ENCODE results near the gene NOC2L.
"Not testable (repeated sequence)": the region's sequence is repeated elsewhere in the genome, so short reads cannot be mapped to it uniquely, and the experiment has no call there.

Gene NOC2L

DNA sequence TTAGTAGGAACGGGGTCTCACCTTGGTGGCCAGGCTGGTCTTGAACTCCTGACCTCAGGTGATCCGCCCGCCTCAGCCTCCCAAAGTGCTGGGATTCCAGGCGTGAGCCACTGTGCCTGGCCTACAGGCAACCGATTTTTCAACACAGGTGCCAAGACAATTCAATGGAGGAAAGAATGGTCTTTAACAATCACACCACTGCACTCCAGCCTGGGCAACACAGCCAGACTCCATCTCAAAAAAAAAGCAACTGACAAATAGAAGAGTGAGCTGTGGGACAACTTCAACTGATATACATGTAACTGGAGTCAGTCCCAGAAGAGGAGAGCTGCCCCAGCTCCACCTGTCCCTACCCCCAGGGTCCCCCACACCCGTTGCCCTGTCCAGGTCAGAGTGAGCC is 35.5 kb upstream of the NOC2L start:
- not testable (repeated sequence) for H3K4me3 ChIP-seq (ENCODE audit: low read depth, low read length)

DNA sequence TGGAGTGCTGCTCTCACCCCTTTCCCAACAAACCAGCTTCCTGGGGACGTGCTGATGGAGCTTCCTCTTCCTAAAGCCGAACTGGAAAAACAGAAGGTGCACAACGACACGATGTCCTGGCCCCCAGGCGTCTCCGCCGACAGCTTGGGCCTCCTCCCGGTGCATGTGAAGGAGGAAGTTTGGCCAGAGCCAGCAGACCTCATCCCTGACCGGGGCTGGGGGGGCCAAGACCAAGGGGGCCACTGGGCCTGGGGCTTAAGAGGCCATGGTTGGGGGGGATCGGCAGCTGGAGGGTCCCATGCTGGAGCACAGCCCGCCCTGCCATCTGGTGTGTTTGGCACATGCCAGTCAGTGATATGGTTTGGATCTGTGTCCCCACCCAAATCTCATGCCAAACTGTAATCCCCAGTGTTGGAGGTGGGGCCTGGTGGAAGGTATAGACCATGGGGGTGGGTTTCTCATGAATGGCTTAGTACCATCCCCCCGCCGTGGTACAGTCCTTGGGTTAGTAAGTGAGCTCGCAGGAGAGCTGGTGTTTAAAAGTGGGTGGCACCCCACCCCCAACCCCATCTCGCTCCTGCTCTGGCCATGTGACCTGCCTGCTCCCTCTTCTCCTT is 34.4 kb upstream of the NOC2L start:
- H3K4me3 ChIP-seq (ENCODE audit: low read depth, low read length), result no peak overlapping the region

GRCh38 chr1:992362-992761 is 33.3 kb upstream of the NOC2L start:
- no peak overlapping the region for H3K4me3 ChIP-seq (ENCODE audit: low read depth, low read length)

- no peak overlapping the region for H3K4me3 ChIP-seq (ENCODE audit: low read depth, low read length)
Measured at GRCh38 chr1:991895-992294, 32.8 kb upstream of the NOC2L start.

GRCh38 chr1:991275-991674 is 32.2 kb upstream of the NOC2L start:
- not testable (repeated sequence) for H3K4me3 ChIP-seq (ENCODE audit: low read depth, low read length)

GRCh38 chr1:988061-988460 is 29.0 kb upstream of the NOC2L start:
- not testable (repeated sequence) for H3K4me3 ChIP-seq (ENCODE audit: low read depth, low read length)

DNA sequence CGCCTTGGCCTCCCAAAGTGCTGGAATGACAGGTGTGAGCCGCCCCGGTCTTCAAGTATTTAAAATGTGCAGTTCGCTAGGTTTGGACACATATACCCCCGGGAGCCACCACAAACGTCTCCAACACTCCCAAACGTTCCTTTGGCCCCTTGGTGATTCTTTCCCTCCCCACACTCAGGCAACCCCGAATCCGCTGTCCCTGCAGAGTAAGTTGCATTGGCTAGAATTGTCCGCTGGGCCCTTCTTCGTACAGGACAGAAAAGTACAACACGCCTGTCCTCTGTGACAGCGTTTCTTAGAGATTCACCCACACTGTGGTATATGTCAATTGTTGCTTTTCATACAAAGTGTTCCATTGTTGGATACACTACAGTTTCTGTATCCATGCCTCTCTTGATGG is 26.1 kb upstream of the NOC2L start:
- H3K4me3 ChIP-seq (ENCODE audit: low read depth, low read length), result no peak overlapping the region

GRCh38 chr1:984476-984814 is 25.4 kb upstream of the NOC2L start:
- H3K4me3 ChIP-seq (ENCODE audit: low read depth, low read length), result no peak overlapping the region

DNA sequence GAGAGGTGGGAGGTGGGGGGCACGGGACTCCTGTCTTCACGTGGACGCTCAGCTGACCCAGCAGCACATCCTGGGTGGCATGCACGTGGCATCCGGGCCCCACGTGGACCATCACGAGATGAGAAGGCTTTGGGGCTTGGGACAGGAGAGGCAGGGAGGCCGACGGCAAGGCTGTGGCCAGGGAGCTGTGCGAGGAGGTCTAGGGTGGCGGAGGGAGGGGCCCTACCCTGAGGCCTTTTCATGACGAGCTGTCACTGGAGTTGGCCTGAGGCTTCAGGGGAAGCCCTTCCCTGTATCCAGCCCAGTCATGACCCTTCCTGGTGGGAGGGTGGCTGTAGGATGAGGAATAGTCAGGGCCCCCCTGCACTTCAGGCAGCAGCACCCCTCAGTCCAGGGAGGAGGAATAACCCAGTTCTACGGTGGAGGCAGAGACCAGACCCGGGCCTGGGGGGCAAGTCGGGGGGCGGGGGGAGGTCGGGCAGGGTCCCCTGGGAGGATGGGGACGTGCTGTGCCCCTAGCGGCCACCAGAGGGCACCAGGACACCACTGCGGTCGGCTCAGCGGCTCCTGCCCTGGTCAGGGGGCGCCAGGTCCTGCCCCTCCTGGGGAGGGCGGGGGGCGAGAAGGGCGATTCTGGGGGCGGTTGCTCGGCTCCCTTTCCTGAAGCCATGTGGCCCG is 24.9 kb upstream of the NOC2L start:
- H3K4me3 ChIP-seq (ENCODE audit: low read depth, low read length), result no peak overlapping the region

GRCh38 chr1:982765-983436 is 23.8 kb upstream of the NOC2L start:
- H3K4me3 ChIP-seq (ENCODE audit: low read depth, low read length), result no peak overlapping the region

DNA sequence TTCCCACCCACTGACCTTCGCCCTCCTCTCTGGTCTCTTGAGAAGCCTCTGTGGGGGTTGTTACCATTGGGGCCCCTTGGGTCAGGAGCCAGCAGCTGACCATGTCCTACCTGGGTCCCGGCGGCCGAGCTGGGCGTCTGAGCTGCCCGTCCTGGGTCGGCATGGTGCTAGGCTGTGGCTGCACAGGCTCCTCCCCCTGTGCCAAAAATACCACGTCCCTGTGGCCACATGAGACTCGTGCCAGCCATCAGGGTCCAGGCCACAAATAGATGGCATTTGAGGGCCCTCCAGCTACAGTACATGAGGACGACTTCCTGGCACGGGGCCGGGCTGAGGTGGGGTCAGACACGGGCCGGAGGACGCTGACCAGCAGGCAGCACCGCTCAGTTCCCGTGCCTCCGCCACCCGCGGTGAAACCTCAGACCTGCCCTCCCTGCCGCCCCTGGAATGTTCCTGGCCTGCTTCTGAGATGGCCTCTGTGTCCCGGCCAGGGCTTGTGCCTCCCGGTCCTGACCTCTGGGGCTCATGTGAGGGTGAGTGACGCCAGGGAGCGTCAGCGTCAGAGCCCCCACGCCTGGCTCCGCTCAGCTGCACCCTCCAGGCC is 23.0 kb upstream of the NOC2L start, which contains the start of gene PERM1:
TSS of gene PERM1 (minus strand) at position 139 of the 604 bp plus-strand sequence. CDS start 1,064 bp downstream, outside the sequence.
- no peak within 1 kb of the TSS for H3K4me3 ChIP-seq (ENCODE audit: low read depth, low read length)

GRCh38 chr1:981491-981954 is 22.5 kb upstream of the NOC2L start:
- no peak overlapping the region for H3K4me3 ChIP-seq (ENCODE audit: low read depth, low read length)

- no peak overlapping the region for H3K4me3 ChIP-seq (ENCODE audit: low read depth, low read length)
Measured at GRCh38 chr1:980602-981395, 21.7 kb upstream of the NOC2L start.

GRCh38 chr1:980137-980571 is 21.1 kb upstream of the NOC2L start:
- H3K4me3 ChIP-seq (ENCODE audit: low read depth, low read length), result no peak overlapping the region

- H3K4me3 ChIP-seq (ENCODE audit: low read depth, low read length), result no peak overlapping the region
Measured at GRCh38 chr1:979744-980072, 20.7 kb upstream of the NOC2L start.

DNA sequence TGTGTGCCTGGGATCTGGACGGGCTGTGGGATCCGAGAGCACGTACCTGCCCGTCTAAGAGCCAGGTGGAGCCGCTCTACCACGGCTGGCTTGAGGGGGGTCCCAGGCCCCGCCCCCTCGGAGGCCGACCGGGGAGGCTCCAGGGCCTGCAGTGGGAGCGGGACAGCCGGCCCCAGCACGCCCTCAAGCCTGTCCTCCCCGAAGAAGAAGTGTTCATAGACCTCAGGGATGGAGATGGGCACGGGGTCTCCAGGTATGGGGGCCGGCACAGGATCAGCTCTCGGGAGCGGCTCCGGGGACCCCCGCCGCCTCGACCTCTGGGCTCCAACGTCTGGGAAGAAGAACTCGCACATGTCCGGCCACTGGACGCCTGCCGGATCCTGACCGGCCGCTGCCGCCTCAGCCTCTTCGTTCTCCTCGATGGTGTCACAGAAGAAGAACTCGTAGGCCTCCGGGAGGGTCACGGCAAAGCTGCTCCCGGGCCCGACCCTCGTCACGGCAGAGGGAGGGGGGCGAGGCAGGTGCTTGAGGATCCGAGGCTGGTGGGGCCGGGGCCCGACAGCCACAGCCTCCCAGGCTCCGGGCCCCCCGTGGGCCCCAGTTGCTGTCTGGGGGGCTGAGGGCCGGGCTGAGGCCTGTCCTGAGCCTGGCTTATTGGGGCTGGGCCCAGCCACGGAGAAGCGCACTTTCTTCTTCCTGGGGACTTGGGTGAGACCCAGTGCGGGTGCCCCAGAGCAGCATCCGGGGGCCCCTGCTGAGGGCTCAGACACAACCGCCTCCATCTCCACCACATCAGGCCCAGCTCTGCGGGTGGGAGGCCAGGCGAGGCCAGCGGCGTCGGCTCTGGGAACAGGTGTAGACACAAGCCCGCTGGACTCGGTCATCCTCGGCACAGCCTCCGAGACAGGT is 20.0 kb upstream of the NOC2L start:
- H3K4me3 ChIP-seq (ENCODE audit: low read depth, low read length), result no peak overlapping the region

DNA sequence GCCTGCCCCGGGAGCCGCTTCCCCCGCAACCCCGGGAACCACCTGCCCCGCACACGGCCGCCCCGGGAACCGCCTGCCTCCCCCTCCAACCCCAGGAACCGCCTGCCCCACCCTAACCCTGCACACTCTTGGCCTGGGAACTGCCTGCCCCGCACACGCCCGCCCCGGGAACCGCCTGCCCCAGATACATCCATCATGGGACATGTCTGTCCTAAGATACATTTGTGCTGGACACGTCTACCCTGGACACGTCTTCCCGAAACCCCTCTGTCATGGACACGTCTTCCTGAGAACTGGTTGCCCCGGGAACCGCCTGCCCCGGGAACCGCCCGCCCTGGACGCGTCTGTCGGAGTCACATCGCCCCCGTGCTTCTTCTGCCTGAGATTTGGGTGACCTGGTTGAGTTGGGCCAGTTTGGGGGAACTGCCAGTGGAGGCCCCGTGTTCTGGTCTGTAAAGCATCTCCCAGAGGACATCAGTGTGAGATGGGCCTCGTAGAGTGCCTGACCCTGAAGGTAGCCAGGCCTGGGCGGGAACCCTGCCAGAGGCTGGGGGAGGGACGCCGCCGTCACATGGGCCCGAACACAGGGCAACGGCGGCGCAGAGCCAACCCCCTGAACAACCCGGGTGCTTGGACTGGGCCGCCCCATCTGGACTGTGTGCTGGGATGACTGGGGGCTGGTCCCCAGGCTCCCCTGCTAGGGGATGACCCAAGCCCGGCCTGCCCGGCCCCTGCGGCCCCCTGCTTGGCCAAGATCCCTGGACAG is 19.2 kb upstream of the NOC2L start:
- no peak overlapping the region for H3K4me3 ChIP-seq (ENCODE audit: low read depth, low read length)

GRCh38 chr1:976791-977190 is 17.7 kb upstream of the NOC2L start:
- H3K4me3 ChIP-seq (ENCODE audit: low read depth, low read length), result not testable (repeated sequence)

Data from iPS-11a (cell line).